Sigmoid colon (tissue), 7 donors: ENCODE results near the gene CTIF. TPM values are rescaled to one million over a fixed set of nuclear protein-coding genes. Genes with fewer than 3 reads are reported as not detected.

Experiments
- DNase-seq: peaks from one replicate; pipeline ENCODE4 v3.0.0-alpha.2; 2019
- H3K27ac ChIP-seq, 4 donors: fragments of 200-600 bp; sonication (generic); one replicate each; pipeline ENCODE4 v1.5.1; 2016 to 2019; ENCODE audit warnings: mild to moderate bottlenecking in 1 of 4
- H3K27me3 ChIP-seq, 3 donors: fragments of 200-600 bp; sonication (generic); one replicate each; pipeline ENCODE4 v1.5.1; 2019; ENCODE audit warnings: mild to moderate bottlenecking in 1 of 3
- H3K36me3 ChIP-seq, 4 donors: fragments of 200-600 bp; sonication (generic); one replicate each; pipeline ENCODE4 v1.5.1; 2016 to 2019
- H3K4me1 ChIP-seq, 4 donors: fragments of 200-600 bp; sonication (generic); one replicate each; pipeline ENCODE4 v1.5.1; 2017 to 2019
- H3K4me3 ChIP-seq, 4 donors: fragments of 200-600 bp; sonication (generic); one replicate each; pipeline ENCODE4 v1.5.1; 2017 to 2019; ENCODE audit warnings: mild to moderate bottlenecking in 2 of 4, moderate library complexity in 1 of 4
- H3K9me3 ChIP-seq, 4 donors: fragments of 200-600 bp in 3 of 4; sonication (generic) in 3 of 4; one replicate each; pipeline versions ENCODE4 v1.5.1 to v1.6.1; 2013 to 2019
- EP300 ChIP-seq, 4 donors: sonication (generic); formaldehyde crosslinking; IDR thresholded peaks; one replicate each; pipeline ENCODE4 v1.6.1; 2017; ENCODE audit warnings: antibody characterized with exemption in 4 of 4
- POLR2A ChIP-seq, 2 donors: fragments of 450-650 bp; IDR thresholded peaks; one replicate each; pipeline ENCODE4 v1.6.1; 2016; ENCODE audit warnings: antibody characterized with exemption in 2 of 2, mild to moderate bottlenecking in 2 of 2, moderate library complexity in 2 of 2
- POLR2AphosphoS5 ChIP-seq, 4 donors: sonication (generic); formaldehyde crosslinking; IDR thresholded peaks; one replicate each; pipeline ENCODE4 v1.6.1; 2017; ENCODE audit warnings: antibody characterized with exemption in 4 of 4
- WGBS, 2 donors: extraction: QIAGEN DNeasy Blood & Tissue Kit; methylation state at CpG; one replicate each; pipeline ENCODE4 v1.1.7; 2013; 5-methylcytosine and 5-hydroxymethylcytosine counted together
- intact Hi-C: fragments of 100-400 bp; cut with DNase I; formaldehyde crosslinking; loops from one replicate; pipeline ENCODE4 v1.15.1; 2023
- polyA plus RNA-seq, 3 donors: library from polyadenylated mRNA; stranded (reverse); fragments of 200-250 nt; gene quantifications; one replicate each; pipeline ENCODE4 v1.2.3, GENCODE V29; 2013
- total RNA-seq, 4 donors: library from RNA; depleted of rRNA; stranded (reverse); fragments of >200 nt; gene quantifications; one replicate each; pipeline ENCODE4 v1.1.0, GENCODE V29; 2016
- TF ChIP-seq, protein P1 (sequence below), 4 experiments: fragments of 450-650 bp in 3 of 4; fragments of 200-600 bp in 1 of 4; IDR thresholded peaks; one replicate each; pipeline ENCODE4 v1.5.1; 2016 to 2019; ENCODE audit warnings: antibody characterized with exemption in 4 of 4, mild to moderate bottlenecking in 3 of 4, moderate library complexity in 2 of 4
- donor health status: healthy with polysubstance abuse.
- donor health status: Bipolar disorder and iron deficiency.
- donor health status: healthy.

The CTIF gene
- total and polyA plus RNA-seq, 7 donors = 3.6 to 65.9 (median 22.5) TPM

GRCh38 chr18:48655508-48655907 is 116.7 kb downstream of the CTIF start:
- intact Hi-C loops = no loop called here
- no peaks in the 10 kb centered on the region for H3K9me3 ChIP-seq
- TF ChIP-seq EP300 (IDR thresholded peaks at IDR 0.05) (no peak), POLR2A (IDR thresholded peaks at IDR 0.05) (no peak), POLR2AphosphoS5 (IDR thresholded peaks at IDR 0.05) (no peak)
- TF ChIP-seq, protein P1, sequence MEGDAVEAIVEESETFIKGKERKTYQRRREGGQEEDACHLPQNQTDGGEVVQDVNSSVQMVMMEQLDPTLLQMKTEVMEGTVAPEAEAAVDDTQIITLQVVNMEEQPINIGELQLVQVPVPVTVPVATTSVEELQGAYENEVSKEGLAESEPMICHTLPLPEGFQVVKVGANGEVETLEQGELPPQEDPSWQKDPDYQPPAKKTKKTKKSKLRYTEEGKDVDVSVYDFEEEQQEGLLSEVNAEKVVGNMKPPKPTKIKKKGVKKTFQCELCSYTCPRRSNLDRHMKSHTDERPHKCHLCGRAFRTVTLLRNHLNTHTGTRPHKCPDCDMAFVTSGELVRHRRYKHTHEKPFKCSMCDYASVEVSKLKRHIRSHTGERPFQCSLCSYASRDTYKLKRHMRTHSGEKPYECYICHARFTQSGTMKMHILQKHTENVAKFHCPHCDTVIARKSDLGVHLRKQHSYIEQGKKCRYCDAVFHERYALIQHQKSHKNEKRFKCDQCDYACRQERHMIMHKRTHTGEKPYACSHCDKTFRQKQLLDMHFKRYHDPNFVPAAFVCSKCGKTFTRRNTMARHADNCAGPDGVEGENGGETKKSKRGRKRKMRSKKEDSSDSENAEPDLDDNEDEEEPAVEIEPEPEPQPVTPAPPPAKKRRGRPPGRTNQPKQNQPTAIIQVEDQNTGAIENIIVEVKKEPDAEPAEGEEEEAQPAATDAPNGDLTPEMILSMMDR (IDR thresholded peaks at IDR 0.05) = no peak
- DNase-seq = no peak
- WGBS, 2 donors = 88 to 92% methylated on average over 2 of the region's 2 CpGs
- no peak overlapping the region for H3K4me3 ChIP-seq
- H3K27me3 ChIP-seq = no peaks in the 10 kb centered on the region
- no peaks in the 10 kb centered on the region for H3K36me3 ChIP-seq
- no peak overlapping the region for H3K27ac ChIP-seq
- H3K4me1 ChIP-seq = peaks cover 0 to 7% (median 2%) of the 10 kb centered on the region in 4 donors

DNA sequence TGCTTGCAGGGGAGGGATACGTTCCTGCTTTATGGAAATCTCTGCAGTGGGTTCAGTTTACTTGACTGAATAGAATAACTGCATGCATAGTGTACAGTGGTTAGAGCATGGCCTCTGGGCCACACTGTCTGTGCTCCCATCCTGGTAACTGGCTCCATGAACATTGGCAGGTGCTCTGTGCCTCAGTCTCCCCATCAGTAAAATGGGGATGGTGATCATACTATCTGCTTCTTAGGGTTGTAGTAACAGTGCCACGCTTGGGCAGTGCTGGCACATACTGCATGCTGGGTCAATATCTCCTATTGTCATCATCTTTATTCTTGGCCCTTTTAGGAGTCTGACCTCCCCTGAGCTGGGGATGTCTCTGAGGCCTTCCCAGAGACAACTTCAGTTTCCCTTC is 117.3 kb downstream of the CTIF start:
- Histone ChIP-seq H3K27ac (no peak overlapping the region), H3K9me3 (no peaks in the 10 kb centered on the region), H3K27me3 (no peaks in the 10 kb centered on the region), H3K4me3 (no peak overlapping the region), H3K4me1 (peaks cover 0 to 14% (median 4%) of the 10 kb centered on the region in 4 donors), H3K36me3 (no peaks in the 10 kb centered on the region)
- DNase-seq = no peak
- 87 to 89% methylated on average over 2 of the region's 2 CpGs for WGBS, 2 donors
- intact Hi-C loops = no loop called here
- no peak for TF ChIP-seq EP300 (IDR thresholded peaks at IDR 0.05)
- no peak for TF ChIP-seq POLR2A (IDR thresholded peaks at IDR 0.05)
- TF ChIP-seq, protein P1 (IDR thresholded peaks at IDR 0.05) = no peak
- no peak for TF ChIP-seq POLR2AphosphoS5 (IDR thresholded peaks at IDR 0.05)

GRCh38 chr18:48656582-48656981 is 117.8 kb downstream of the CTIF start:
- Histone ChIP-seq H3K36me3 (no peaks in the 10 kb centered on the region), H3K4me3 (no peak overlapping the region), H3K4me1 (peaks cover 0 to 18% (median 5%) of the 10 kb centered on the region in 4 donors), H3K27ac (peak overlapping the region in 1 of 4 donors; percentile 20), H3K27me3 (no peaks in the 10 kb centered on the region), H3K9me3 (no peaks in the 10 kb centered on the region)
- 73 to 89% methylated on average over 3 of the region's 3 CpGs for WGBS, 2 donors
- intact Hi-C loops = no loop called here
- DNase-seq = peak; percentile 41
- TF ChIP-seq EP300 (IDR thresholded peaks at IDR 0.05) = no peak
- TF ChIP-seq, protein P1 (IDR thresholded peaks at IDR 0.05) = no peak
- TF ChIP-seq POLR2A (IDR thresholded peaks at IDR 0.05) = no peak
- no peak for TF ChIP-seq POLR2AphosphoS5 (IDR thresholded peaks at IDR 0.05)

DNA sequence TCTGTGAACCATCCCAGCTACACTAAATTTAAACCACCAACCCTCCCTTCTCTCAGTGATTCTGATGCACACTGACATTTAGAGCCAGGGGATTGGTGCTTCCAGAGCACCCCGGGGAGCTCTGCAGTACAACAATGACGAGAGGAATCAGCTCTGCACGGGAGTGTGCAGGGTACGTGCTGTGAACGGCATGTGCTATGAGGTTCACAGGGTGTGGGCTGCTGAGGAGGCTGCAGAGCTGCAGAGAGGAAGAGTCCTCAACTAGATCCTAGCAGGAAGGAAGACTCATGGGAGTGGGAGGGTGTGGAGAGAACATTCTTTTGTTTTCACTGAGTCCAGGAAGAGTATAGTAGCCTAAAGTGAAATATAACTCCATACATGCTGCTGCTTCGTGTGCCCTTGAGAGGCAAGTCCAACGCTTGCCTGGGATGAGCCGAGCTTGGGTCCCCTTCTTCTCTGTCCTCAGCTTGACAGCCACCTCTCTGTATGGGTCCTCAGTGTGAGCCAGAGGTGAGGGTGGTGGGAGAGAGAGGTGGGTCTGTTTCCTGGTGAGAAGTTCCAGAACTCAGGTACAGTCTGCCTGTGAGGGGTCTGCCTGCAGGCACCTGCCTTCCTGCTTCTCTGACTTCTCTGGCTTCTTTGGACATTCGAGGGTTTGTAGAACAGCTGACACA is 118.8 kb downstream of the CTIF start:
- Histone ChIP-seq H3K4me3 (no peak overlapping the region), H3K4me1 (peaks cover 0 to 26% (median 10%) of the 10 kb centered on the region in 4 donors), H3K9me3 (no peaks in the 10 kb centered on the region), H3K36me3 (no peaks in the 10 kb centered on the region), H3K27ac (no peak overlapping the region), H3K27me3 (no peaks in the 10 kb centered on the region)
- WGBS, 2 donors = 80 to 88% methylated on average over 9 of the region's 9 CpGs
- peak; percentile 42 for DNase-seq
- no peak for TF ChIP-seq EP300 (IDR thresholded peaks at IDR 0.05)
- TF ChIP-seq POLR2AphosphoS5 (IDR thresholded peaks at IDR 0.05) = no peak
- no peak for TF ChIP-seq POLR2A (IDR thresholded peaks at IDR 0.05)
- TF ChIP-seq, protein P1 (IDR thresholded peaks at IDR 0.05) = no peak
- intact Hi-C loops = no loop called here
